Right lobe of liver (tissue), 4 donors: ENCODE measurements around the gene ACSL6.

ENCODE experiments used
- CTCF ChIP-seq, 4 donors: fragments of 200-600 bp in 3 of 4; fragments of 450-650 bp in 1 of 4; IDR thresholded peaks; one replicate each; pipeline versions ENCODE4 v1.5.1 to v1.8.0; 2016 to 2022; ENCODE audit warnings: antibody characterized with exemption in 4 of 4, mild to moderate bottlenecking in 2 of 4
- POLR2A ChIP-seq: fragments of 450-650 bp; IDR thresholded peaks from one replicate; pipeline ENCODE4 v1.6.1; 2017; ENCODE audit warnings: antibody characterized with exemption, mild to moderate bottlenecking
- donor health status: DM: no; HTN: no; CAD: no.
- donor health status: DM: no; HTN: no; CAD: no.
- donor health status: DM: no; HTN: yes; CAD: no.

GRCh38 chr5:131998431-131999040, 12.9 kb downstream of the ACSL6 start:
- TF ChIP-seq CTCF (IDR thresholded peaks at IDR 0.05) = no peak
- TF ChIP-seq POLR2A = no peak
